H9 (cell line): ENCODE results near the gene NIPAL1. TPM values are rescaled to one million over a fixed set of nuclear protein-coding genes. Genes with fewer than 3 reads are reported as not detected.

Experiments
- DNase-seq: peaks from one replicate; pipeline ENCODE4 v3.0.0-alpha.2; 2017
- H2AFZ ChIP-seq: one replicate; pipeline ENCODE4 v1.6.1; 2013; ENCODE audit warnings: mild to moderate bottlenecking, low read length, control low read depth, moderate library complexity
- H2AK5ac ChIP-seq: 2 replicates; pipeline ENCODE4 v1.6.1; 2013; ENCODE audit warnings: low read length, control low read depth, mixed read lengths; ENCODE audit not compliant: insufficient read length
- H2BK120ac ChIP-seq: one replicate; pipeline ENCODE4 v1.6.1; 2013; ENCODE audit warnings: low read depth, mild to moderate bottlenecking, low read length, control low read depth, inconsistent platforms; ENCODE audit not compliant: poor library complexity, severe bottlenecking
- H2BK12ac ChIP-seq: 2 replicates; pipeline ENCODE4 v1.6.1; 2013; ENCODE audit warnings: low read length, control low read depth, mixed read lengths, low read depth; ENCODE audit not compliant: insufficient read length
- H2BK15ac ChIP-seq: 2 replicates; pipeline ENCODE4 v1.6.1; 2013; ENCODE audit warnings: low read depth, low read length, control low read depth
- H2BK20ac ChIP-seq: one replicate; pipeline ENCODE4 v1.6.1; 2013; ENCODE audit warnings: low read depth, mild to moderate bottlenecking, low read length, control low read depth, inconsistent platforms; ENCODE audit not compliant: poor library complexity, severe bottlenecking
- H2BK5ac ChIP-seq: 2 replicates; pipeline ENCODE4 v1.6.1; 2013; ENCODE audit warnings: low read length, control low read depth, mixed read lengths; ENCODE audit not compliant: insufficient read length
- H3K14ac ChIP-seq: 2 replicates; pipeline ENCODE4 v1.6.1; 2013; ENCODE audit warnings: low read length, control low read depth; ENCODE audit not compliant: insufficient read depth
- H3K18ac ChIP-seq: 2 replicates; pipeline ENCODE4 v1.6.1; 2013; ENCODE audit warnings: low read depth, mild to moderate bottlenecking, mixed read lengths, low read length, control low read depth; ENCODE audit not compliant: insufficient read length
- H3K23ac ChIP-seq: 2 replicates; pipeline ENCODE4 v1.6.1; 2013; ENCODE audit warnings: low read length, control low read depth, mixed read lengths, low read depth; ENCODE audit not compliant: insufficient read length
- H3K23me2 ChIP-seq: 2 replicates; pipeline ENCODE4 v1.6.1; 2013; ENCODE audit warnings: low read depth, mild to moderate bottlenecking, mixed read lengths, low read length, control low read depth; ENCODE audit not compliant: insufficient read length, poor library complexity, severe bottlenecking
- H3K27ac ChIP-seq: 2 replicates; pipeline ENCODE4 v1.5.1; 2013; ENCODE audit warnings: low read length, control low read depth, mixed read lengths, low read depth; ENCODE audit not compliant: insufficient read length
- H3K27me3 ChIP-seq: 2 replicates; pipeline ENCODE4 v1.6.1; 2013; ENCODE audit warnings: low read length, control low read depth, inconsistent platforms; ENCODE audit not compliant: insufficient read depth
- H3K4ac ChIP-seq: 2 replicates; pipeline ENCODE4 v1.6.1; 2013; ENCODE audit warnings: low read depth, mild to moderate bottlenecking, control low read depth, inconsistent platforms, low read length, moderate library complexity
- H3K4me1 ChIP-seq: 2 replicates; pipeline ENCODE4 v1.6.1; 2013; ENCODE audit warnings: low read length, control low read depth, inconsistent platforms; ENCODE audit not compliant: insufficient read depth
- H3K4me2 ChIP-seq: 2 replicates; pipeline ENCODE4 v1.6.1; 2013; ENCODE audit warnings: low read length, control low read depth, mixed read lengths; ENCODE audit not compliant: insufficient read length, insufficient read depth
- H3K56ac ChIP-seq: 2 replicates; pipeline ENCODE4 v1.6.1; 2013; ENCODE audit warnings: low read depth, mild to moderate bottlenecking, mixed read lengths, low read length, control low read depth; ENCODE audit not compliant: insufficient read length
- H3K79me1 ChIP-seq: 2 replicates; pipeline ENCODE4 v1.6.1; 2013; ENCODE audit warnings: low read depth, mild to moderate bottlenecking, moderate library complexity, low read length, control low read depth, inconsistent platforms; ENCODE audit not compliant: insufficient read depth, poor library complexity, severe bottlenecking
- H3K79me2 ChIP-seq: 2 replicates; pipeline ENCODE4 v1.6.1; 2013; ENCODE audit warnings: low read length, control low read depth, inconsistent platforms; ENCODE audit not compliant: insufficient read depth
- H3K9ac ChIP-seq: 2 replicates; pipeline ENCODE4 v1.6.1; 2013; ENCODE audit warnings: low read length, control low read depth, mixed read lengths; ENCODE audit not compliant: insufficient read length; ENCODE audit errors: extremely low read depth
- H3K9me3 ChIP-seq: one replicate; pipeline ENCODE4 v1.6.1; 2013; ENCODE audit warnings: low read depth, low read length, inconsistent platforms; ENCODE audit not compliant: control insufficient read depth
- H3T11ph ChIP-seq: one replicate; pipeline ENCODE4 v1.6.1; 2013; ENCODE audit warnings: mild to moderate bottlenecking, low read length, control low read depth, inconsistent platforms
- H4K20me1 ChIP-seq: one replicate; pipeline ENCODE4 v1.6.1; 2013; ENCODE audit not compliant: control insufficient read depth, insufficient read length, insufficient read depth
- H4K5ac ChIP-seq: 2 replicates; pipeline ENCODE4 v1.6.1; 2013; ENCODE audit warnings: low read depth, mild to moderate bottlenecking, mixed read lengths, low read length, control low read depth; ENCODE audit not compliant: insufficient read length
- H4K8ac ChIP-seq: replicated peaks from 2 replicates; pipeline ENCODE4 v1.6.1; 2013; ENCODE audit warnings: low read length, control low read depth, mixed read lengths, low read depth; ENCODE audit not compliant: insufficient read length
- H4K91ac ChIP-seq: 2 replicates; pipeline ENCODE4 v1.6.1; 2013; ENCODE audit warnings: low read depth, mild to moderate bottlenecking, moderate library complexity, mixed read lengths, low read length, control low read depth; ENCODE audit not compliant: insufficient read length
- H3K27ac Mint-ChIP-seq, 3 experiments: 2 replicates in 2 of 3; 3 replicates in 1 of 3; pipeline ENCODE4 v1.8.0; 2020 to 2021; ENCODE audit warnings: mixed read lengths in 3 of 3, mild to moderate bottlenecking in 1 of 3, moderate library complexity in 1 of 3
- H3K27me3 Mint-ChIP-seq: 2 replicates; pipeline ENCODE4 v1.8.0; 2021; ENCODE audit warnings: low read depth, mild to moderate bottlenecking, moderate library complexity, mixed read lengths
- H3K36me3 Mint-ChIP-seq, 3 experiments: 2 replicates in 2 of 3; 3 replicates in 1 of 3; pipeline ENCODE4 v1.8.0; 2020 to 2021; ENCODE audit warnings: low read depth in 3 of 3, mixed read lengths in 3 of 3; ENCODE audit not compliant: insufficient read depth in 1 of 3
- H3K4me1 Mint-ChIP-seq, 2 experiments: 2 replicates each; pipeline ENCODE4 v1.8.0; 2020; ENCODE audit warnings: mixed read lengths in 2 of 2
- H3K4me3 Mint-ChIP-seq, 2 experiments: 2 replicates in 1 of 2; 3 replicates in 1 of 2; pipeline ENCODE4 v1.8.0; 2020 to 2021; ENCODE audit warnings: mild to moderate bottlenecking in 2 of 2, mixed read lengths in 2 of 2, moderate library complexity in 1 of 2
- H3K9me3 Mint-ChIP-seq, 2 experiments: 2 replicates in 1 of 2; 3 replicates in 1 of 2; pipeline ENCODE4 v1.8.0; 2020; ENCODE audit warnings: mild to moderate bottlenecking in 2 of 2, mixed read lengths in 2 of 2, moderate library complexity in 1 of 2
- WGBS: extraction: QIAGEN DNeasy Blood & Tissue Kit; methylation state at CpG from one replicate; pipeline ENCODE4 v1.1.7; 2013; ENCODE audit warnings: missing lambda C conversion rate, low lambda C conversion rate, mixed read lengths; ENCODE audit not compliant: insufficient read length; ENCODE audit errors: extremely low coverage; 5-methylcytosine and 5-hydroxymethylcytosine counted together
- total RNA-seq: library from RNA; stranded (reverse); gene quantifications from 2 replicates; pipeline ENCODE4 v1.2.1, GENCODE V29; 2021
- TF ChIP-seq, protein P1 (sequence below): fragments of 200-600 bp; sonication (generic); conservative IDR thresholded peaks from 3 replicates; pipeline ENCODE4 v1.8.0; 2021; ENCODE audit warnings: antibody characterized with exemption, mild to moderate bottlenecking

The NIPAL1 gene
- total RNA-seq, 1 experiment from 2014 or later = 16.9 TPM

GRCh38 chr4:48022192-48022799 lies 5.7 kb downstream of the NIPAL1 start:
- no peak for DNase-seq
- Histone ChIP-seq H3T11ph (no peak overlapping the region), H2AK5ac (no peak overlapping the region), H2AFZ (no peak overlapping the region), H3K14ac (no peak overlapping the region), H2BK12ac (no peak overlapping the region), H3K4me1 (no peaks in the 10 kb centered on the region; the same call in 1 of the 2 replicates), H3K27ac (no peak overlapping the region), H3K23me2 (peaks cover 3% of the 10 kb centered on the region), H4K8ac (no peak overlapping the region), H3K9ac (no peak overlapping the region), H3K4me2 (no peak overlapping the region), H2BK15ac (no peak overlapping the region), H3K56ac (no peak overlapping the region), H4K5ac (no peak overlapping the region), H3K79me1 (no peaks in the 10 kb centered on the region), H4K91ac (no peak overlapping the region), H3K79me2 (no peaks in the 10 kb centered on the region), H2BK20ac (no peak overlapping the region), H3K9me3 (no peaks in the 10 kb centered on the region), H3K27me3 (no peaks in the 10 kb centered on the region), H3K4ac (no peak overlapping the region), H2BK120ac (no peak overlapping the region), H3K18ac (no peak overlapping the region), H4K20me1 (no peaks in the 10 kb centered on the region), H2BK5ac (no peak overlapping the region), H3K23ac (no peak overlapping the region)
- Mint-ChIP-seq H3K9me3 (no peaks in the 10 kb centered on the region), H3K4me3 (no peak overlapping the region), H3K4me1 (peaks cover 20 to 25% of the 10 kb centered on the region in 2 experiments), H3K36me3 (peaks cover 9 to 19% (median 14%) of the 10 kb centered on the region in 3 experiments; a peak in 5 of 7 replicates), H3K27me3 (peaks cover 12% of the 10 kb centered on the region), H3K27ac (peak overlapping the region in 1 of 3 experiments; percentile 5; a peak in 1 of 7 replicates)
- 100% methylated on average over 1 of the region's 3 CpGs for WGBS
- TF ChIP-seq, protein P1, sequence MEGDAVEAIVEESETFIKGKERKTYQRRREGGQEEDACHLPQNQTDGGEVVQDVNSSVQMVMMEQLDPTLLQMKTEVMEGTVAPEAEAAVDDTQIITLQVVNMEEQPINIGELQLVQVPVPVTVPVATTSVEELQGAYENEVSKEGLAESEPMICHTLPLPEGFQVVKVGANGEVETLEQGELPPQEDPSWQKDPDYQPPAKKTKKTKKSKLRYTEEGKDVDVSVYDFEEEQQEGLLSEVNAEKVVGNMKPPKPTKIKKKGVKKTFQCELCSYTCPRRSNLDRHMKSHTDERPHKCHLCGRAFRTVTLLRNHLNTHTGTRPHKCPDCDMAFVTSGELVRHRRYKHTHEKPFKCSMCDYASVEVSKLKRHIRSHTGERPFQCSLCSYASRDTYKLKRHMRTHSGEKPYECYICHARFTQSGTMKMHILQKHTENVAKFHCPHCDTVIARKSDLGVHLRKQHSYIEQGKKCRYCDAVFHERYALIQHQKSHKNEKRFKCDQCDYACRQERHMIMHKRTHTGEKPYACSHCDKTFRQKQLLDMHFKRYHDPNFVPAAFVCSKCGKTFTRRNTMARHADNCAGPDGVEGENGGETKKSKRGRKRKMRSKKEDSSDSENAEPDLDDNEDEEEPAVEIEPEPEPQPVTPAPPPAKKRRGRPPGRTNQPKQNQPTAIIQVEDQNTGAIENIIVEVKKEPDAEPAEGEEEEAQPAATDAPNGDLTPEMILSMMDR = no peak
